NCI-H82 treated with DMSO at 0.1 percent for 48 hours (cell line): Measurements from ENCODE around the gene ONECUT3.

Source experiments
- DNase-seq: peaks from one replicate; lab custom pipeline; 2025; ENCODE audit not compliant: unreplicated experiment; lab: John Stamatoyannopoulos, UW

The ONECUT3 gene

DNA sequence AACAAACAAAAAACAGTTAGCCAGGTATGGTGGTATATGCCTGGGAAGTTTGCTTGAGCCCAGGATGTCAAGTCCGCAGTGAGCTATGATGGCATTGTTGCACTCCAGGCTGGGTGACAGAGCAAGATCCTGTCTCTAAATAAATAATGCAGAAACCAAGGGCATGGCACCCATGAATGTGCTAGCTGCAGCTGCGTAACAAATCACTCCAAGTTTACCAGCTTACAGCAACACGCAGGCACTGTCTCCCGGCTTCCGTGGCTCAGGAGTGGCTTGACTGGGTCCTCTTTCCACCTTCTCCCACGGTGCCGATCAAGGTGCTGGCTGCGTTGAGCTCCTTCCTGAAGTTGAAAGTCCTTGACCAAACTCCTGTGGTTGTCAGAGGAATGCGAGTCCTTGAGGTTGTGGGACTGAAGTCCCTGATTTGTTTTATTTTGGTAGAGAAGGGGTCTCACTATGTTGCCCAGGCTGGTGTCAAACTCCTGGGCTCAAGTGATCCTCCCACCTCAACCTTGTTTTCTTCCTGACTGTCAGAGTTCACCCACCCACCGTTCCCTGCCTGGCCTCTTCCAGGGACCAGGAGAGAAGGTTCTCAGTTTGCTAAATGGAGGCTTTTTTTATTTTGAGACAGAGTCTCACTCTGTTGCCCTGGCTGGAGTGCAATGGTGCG lies 13.2 kb upstream of the ONECUT3 start:
- DNase-seq = no peak

GRCh38 chr19:1742989-1743696 lies 10.2 kb upstream of the ONECUT3 start:
- no peak for DNase-seq

GRCh38 chr19:1744133-1744665 lies 9.1 kb upstream of the ONECUT3 start:
- no peak for DNase-seq

GRCh38 chr19:1744822-1745563 lies 8.3 kb upstream of the ONECUT3 start:
- DNase-seq = no peak

- DNase-seq = no peak
Observed at GRCh38 chr19:1745589-1746031, 7.7 kb upstream of the ONECUT3 start.

DNA sequence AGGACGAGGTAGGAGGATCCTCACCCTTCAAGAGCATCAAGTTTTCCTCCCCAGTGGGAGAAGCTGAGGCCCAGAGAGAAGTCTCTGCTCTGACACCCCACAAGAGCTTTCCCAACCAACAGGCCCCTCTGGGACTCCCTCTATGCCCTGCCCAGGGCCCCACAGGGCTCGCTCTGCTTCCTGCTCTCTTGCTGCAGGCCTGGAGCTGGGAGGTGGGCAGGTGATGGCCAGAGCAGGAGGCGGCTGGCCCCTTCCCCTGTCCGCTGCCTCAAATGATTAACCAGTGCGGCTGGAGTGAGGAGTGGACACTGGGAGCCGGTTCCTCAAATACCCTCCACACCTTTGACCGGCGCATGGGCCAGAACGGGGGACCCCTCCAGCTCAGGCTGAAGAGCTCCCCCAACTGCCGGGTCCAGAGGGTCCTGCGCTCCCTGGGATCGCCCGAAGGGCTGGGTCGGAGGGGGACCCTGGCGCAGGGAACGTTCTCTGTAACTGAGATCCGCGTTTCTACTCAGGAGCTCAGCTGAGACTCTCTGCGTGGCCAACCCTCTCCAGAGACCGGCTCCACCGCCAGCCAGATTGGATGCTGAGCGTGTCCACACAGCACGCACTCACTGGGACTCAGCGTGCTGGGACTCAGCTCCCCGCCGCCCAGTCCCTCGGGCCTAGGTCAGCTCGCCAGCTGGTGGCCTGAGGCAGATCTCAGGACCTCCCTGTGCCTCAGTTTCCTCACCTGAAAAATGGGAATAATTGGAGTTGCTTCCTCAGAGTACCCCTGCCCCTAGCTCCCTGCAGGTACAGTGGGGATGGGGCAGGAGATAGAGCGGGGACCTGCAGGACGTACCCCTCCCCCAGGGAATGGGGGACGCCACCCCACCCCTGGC lies 6.7 kb upstream of the ONECUT3 start:
- no peak for DNase-seq

DNA sequence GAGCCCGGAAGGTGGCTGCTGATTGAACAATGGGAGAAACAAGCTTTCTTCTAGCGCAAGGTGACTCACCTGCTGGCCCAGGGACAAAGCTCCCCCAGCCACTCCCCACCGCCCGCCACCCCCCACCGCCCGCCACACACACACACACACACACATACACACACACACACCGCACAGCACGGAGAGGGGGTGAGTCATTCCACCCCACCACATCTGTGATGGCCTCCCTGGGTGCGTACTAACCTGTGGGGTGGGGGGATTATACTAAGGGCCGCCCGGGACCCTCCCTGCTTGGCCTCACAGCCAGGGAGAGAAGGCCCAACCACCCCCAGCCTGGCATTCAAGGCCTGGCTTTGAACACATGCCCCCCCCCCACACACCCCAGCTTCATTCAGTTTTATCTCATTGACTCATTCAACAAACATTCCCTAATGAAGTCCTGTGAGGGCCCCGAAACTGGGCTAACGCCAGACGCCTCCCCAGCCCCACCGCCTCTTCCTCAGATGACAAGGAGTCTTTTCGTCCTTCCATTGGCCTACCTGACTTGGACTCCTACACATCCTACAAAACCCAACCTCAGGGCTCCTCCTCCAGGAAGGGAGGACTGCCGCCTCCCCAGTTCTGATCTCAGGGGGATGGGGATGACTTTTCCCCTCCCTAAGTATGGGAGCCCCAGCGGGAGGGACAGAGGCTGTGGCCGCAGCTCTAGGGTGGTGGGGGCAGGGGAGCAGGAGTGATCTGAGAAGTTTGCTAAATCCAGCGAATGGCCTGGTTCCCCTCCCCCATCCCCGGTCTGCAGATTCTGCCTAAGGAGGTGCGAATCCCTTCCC lies 5.8 kb upstream of the ONECUT3 start:
- DNase-seq = no peak

- no peak for DNase-seq
Observed at GRCh38 chr19:1748115-1748872, 5.0 kb upstream of the ONECUT3 start.

DNA sequence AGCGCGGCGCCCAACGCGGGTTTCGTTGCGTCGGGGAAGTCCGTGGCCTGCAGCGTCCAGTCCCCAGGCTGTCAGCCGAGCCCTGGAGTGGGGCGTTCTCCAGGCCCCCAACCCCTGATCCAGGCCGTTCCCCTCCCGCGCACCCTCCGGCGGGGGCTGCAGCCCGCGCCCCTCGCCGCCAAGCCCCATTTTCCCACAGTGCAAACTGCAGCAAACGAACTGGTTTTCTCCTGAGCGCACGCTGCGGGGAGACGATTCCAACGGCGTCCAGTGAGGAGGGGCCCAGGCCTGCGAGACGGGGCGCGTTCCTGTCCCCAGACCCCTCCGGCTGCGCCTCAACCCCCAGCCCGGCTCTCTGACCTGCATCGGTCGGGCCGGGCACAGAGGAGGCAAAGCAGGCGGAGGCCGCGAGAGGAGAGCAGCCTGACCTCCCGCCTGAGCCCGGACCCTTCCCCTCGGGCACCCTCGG lies 4.4 kb upstream of the ONECUT3 start:
- no peak for DNase-seq

GRCh38 chr19:1749373-1750342 lies 3.6 kb upstream of the ONECUT3 start:
- no peak for DNase-seq

DNA sequence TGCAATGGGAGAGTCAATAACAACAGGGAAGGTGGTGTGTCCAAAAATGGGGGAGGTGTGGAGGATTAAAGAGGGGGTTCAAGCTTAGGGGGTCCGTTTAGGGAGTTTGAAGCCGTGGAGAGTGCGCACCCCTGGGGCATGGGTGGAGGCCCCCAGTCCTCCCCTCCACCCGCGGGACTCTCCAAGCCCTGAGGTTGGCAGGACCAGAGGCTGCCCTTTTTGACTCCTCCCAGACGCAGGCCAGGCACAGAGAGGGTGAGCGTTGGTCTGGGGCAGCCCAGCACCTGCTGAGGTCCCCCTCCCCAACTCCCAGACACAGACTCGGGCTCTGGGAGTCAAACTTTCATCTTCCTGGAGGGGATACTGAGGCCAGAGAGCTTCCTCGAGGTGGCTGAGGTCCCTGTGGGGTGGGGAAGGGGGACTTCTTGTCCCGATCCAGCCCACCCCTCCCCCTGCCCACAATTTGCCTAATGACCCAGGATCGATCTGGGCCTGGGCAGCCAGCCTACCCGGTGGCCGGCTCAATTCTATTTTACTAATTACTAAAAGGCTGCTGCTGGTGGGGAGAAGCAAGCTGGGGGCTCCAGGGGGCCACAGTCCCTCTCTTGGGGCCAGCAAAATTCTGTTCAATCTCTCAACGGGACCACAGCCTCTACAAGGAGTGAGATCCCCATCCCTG lies 2.8 kb upstream of the ONECUT3 start:
- no peak for DNase-seq

GRCh38 chr19:1751367-1752008 lies 1.8 kb upstream of the ONECUT3 start:
- DNase-seq = no peak

GRCh38 chr19:1752009-1752756 lies 1.1 kb upstream of the ONECUT3 start:
- DNase-seq = no peak

DNA sequence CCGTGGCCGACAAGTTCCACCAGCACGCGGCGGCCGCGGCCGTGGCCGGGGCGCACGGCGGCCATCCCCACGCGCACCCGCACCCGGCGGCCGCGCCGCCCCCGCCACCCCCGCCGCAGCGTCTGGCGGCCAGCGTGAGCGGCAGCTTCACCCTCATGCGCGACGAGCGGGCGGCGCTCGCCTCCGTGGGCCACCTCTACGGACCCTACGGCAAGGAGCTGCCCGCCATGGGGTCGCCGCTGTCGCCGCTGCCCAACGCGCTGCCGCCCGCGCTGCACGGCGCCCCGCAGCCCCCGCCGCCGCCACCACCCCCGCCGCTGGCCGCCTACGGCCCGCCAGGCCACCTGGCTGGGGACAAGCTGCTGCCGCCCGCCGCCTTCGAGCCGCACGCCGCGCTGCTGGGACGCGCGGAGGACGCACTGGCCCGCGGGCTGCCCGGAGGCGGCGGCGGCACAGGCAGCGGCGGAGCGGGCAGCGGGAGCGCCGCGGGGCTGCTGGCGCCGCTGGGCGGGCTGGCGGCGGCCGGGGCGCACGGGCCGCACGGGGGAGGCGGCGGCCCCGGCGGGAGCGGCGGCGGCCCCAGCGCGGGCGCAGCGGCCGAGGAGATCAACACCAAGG lies 821 bp downstream of the ONECUT3 start:
- DNase-seq = no peak

- DNase-seq = no peak
Observed at GRCh38 chr19:1754636-1755466, 1.5 kb downstream of the ONECUT3 start.
